GM23338 (cell line): ENCODE data around the gene PCP4. TPM values are rescaled to one million over a fixed set of nuclear protein-coding genes. Genes with fewer than 3 reads are reported as not detected.

Experiments
- ATAC-seq: fragments of 200-7000 bp; cut with Tn5 transposase; 3 replicates; pipeline ENCODE4 v1.9.1; 2020
- DNase-seq: peaks from one replicate; pipeline ENCODE4 v3.0.0-alpha.2; 2015; ENCODE audit warnings: low spot score
- H2AFZ ChIP-seq: fragments of 200-600 bp; sonication (generic); 2 replicates; pipeline ENCODE4 v1.8.0; 2016; ENCODE audit warnings: antibody characterized with exemption, mild to moderate bottlenecking, moderate library complexity
- H3F3A ChIP-seq: fragments of 200-600 bp; sonication (generic); replicated peaks from 2 replicates; pipeline ENCODE4 v1.8.0; 2017; ENCODE audit warnings: antibody characterized with exemption, mixed run types, low read depth
- H3K27ac ChIP-seq: fragments of 200-600 bp; sonication (generic); 2 replicates; pipeline ENCODE4 v1.6.1; 2016; ENCODE audit warnings: low read depth
- H3K27me3 ChIP-seq: fragments of 200-600 bp; sonication (generic); 2 replicates; pipeline ENCODE4 v1.8.0; 2016; ENCODE audit warnings: mild to moderate bottlenecking, mixed run types, moderate library complexity; ENCODE audit not compliant: insufficient read depth
- H3K36me3 ChIP-seq: fragments of 200-600 bp; sonication (generic); 2 replicates; pipeline ENCODE4 v1.8.0; 2016; ENCODE audit warnings: mild to moderate bottlenecking; ENCODE audit not compliant: insufficient read depth
- H3K4me1 ChIP-seq: fragments of 200-600 bp; sonication (generic); 2 replicates; pipeline ENCODE4 v1.8.0; 2016; ENCODE audit warnings: mild to moderate bottlenecking, moderate library complexity; ENCODE audit not compliant: insufficient read depth
- H3K4me2 ChIP-seq: fragments of 200-600 bp; sonication (generic); 2 replicates; pipeline ENCODE4 v1.7.1; 2017; ENCODE audit warnings: mixed run types
- H3K4me3 ChIP-seq: fragments of 200-600 bp; sonication (generic); 2 replicates; pipeline ENCODE4 v1.6.1; 2016; ENCODE audit warnings: mixed run types
- H3K79me2 ChIP-seq: fragments of 200-600 bp; sonication (generic); replicated peaks from 2 replicates; pipeline ENCODE4 v1.8.0; 2017; ENCODE audit warnings: mild to moderate bottlenecking; ENCODE audit not compliant: insufficient read depth
- H3K9me2 ChIP-seq: fragments of 200-600 bp; sonication (generic); 2 replicates; pipeline ENCODE4 v1.8.0; 2017; ENCODE audit not compliant: insufficient read depth
- H4K20me1 ChIP-seq: fragments of 200-600 bp; sonication (generic); replicated peaks from 2 replicates; pipeline ENCODE4 v1.8.0; 2017; ENCODE audit warnings: mild to moderate bottlenecking; ENCODE audit not compliant: insufficient read depth
- H3K27ac Mint-ChIP-seq: 2 replicates; pipeline ENCODE4 v1.8.0; 2020; ENCODE audit warnings: inconsistent platforms, mild to moderate bottlenecking, moderate library complexity, mixed read lengths
- H3K27me3 Mint-ChIP-seq: 3 replicates; pipeline ENCODE4 v1.8.0; 2022; ENCODE audit warnings: low read depth, mild to moderate bottlenecking, moderate library complexity, mixed read lengths, inconsistent platforms; ENCODE audit not compliant: insufficient read depth, poor library complexity
- H3K36me3 Mint-ChIP-seq: 3 replicates; pipeline ENCODE4 v1.8.0; 2021; ENCODE audit warnings: low read depth, mild to moderate bottlenecking, inconsistent platforms, moderate library complexity, mixed read lengths
- H3K4me1 Mint-ChIP-seq: 3 replicates; pipeline ENCODE4 v1.8.0; 2020; ENCODE audit warnings: mild to moderate bottlenecking, inconsistent platforms, mixed read lengths
- H3K4me3 Mint-ChIP-seq: 3 replicates; pipeline ENCODE4 v1.8.0; 2021; ENCODE audit warnings: moderate library complexity, mild to moderate bottlenecking, inconsistent platforms, mixed read lengths
- H3K9me3 Mint-ChIP-seq: 3 replicates; pipeline ENCODE4 v1.8.0; 2020; ENCODE audit warnings: moderate library complexity, mild to moderate bottlenecking, inconsistent platforms, mixed read lengths
- CREB1 ChIP-seq: fragments of 250-450 bp; sonication (Bioruptor Pico); IDR thresholded peaks from 2 replicates; pipeline ENCODE4 v1.5.0; 2020; ENCODE audit warnings: low read depth, mild to moderate bottlenecking, moderate library complexity
- EZH2 ChIP-seq: fragments of 200-600 bp; sonication (generic); IDR thresholded peaks from one replicate; pipeline ENCODE4 v1.8.0; 2017; ENCODE audit warnings: antibody characterized with exemption, mild to moderate bottlenecking, low read depth; ENCODE audit not compliant: unreplicated experiment
- EZH2phosphoT487 ChIP-seq: fragments of 200-600 bp; sonication (generic); IDR thresholded peaks from one replicate; pipeline ENCODE4 v1.8.1; 2018; ENCODE audit warnings: antibody characterized with exemption; ENCODE audit not compliant: unreplicated experiment
- POLR2AphosphoS5 ChIP-seq: IDR thresholded peaks from 2 replicates; pipeline ENCODE4 v1.6.1; 2016; ENCODE audit warnings: antibody characterized with exemption, low read depth
- REST ChIP-seq: IDR thresholded peaks from one replicate; pipeline ENCODE4 v1.6.1; 2018; ENCODE audit warnings: antibody characterized with exemption; ENCODE audit not compliant: unreplicated experiment
- ZNF114 ChIP-seq: fragments of 250-450 bp; sonication (Bioruptor Pico); IDR thresholded peaks from 2 replicates; pipeline ENCODE4 v1.5.0; 2020; ENCODE audit warnings: mild to moderate bottlenecking, moderate library complexity
- ZNF462 ChIP-seq: fragments of 250-450 bp; sonication (Bioruptor Pico); IDR thresholded peaks from 2 replicates; pipeline ENCODE4 v1.5.0; 2020; ENCODE audit warnings: mild to moderate bottlenecking, moderate library complexity
- polyA plus RNA-seq: library from polyadenylated mRNA; unstranded; fragments of >200 nt; fragmentation: Nextera tagmentation; extraction: Ambion mirVana; gene quantifications from 2 replicates; pipeline ENCODE4 v1.2.1, GENCODE V29; 2016
- total RNA-seq: library from RNA; depleted of rRNA; stranded (reverse); fragments of >200 nt; shearing (Covaris generic); gene quantifications from 2 replicates; pipeline ENCODE4 v1.2.3, GENCODE V29; 2014

The PCP4 gene
- total and polyA plus RNA-seq, 2 experiments from 2014 or later = 7.3 TPM; not detected in 1

- H3K27me3 Mint-ChIP-seq = peaks cover 4% of the 10 kb centered on the region
- 0 out of 2 replicates have a peak overlapping the region, but pooled peaks have one; percentile 81 for H2AFZ ChIP-seq
- peaks cover 24% of the 10 kb centered on the region for H3K4me1 ChIP-seq
- H3K4me2 ChIP-seq = peak overlapping the region; percentile 56
- peaks cover 16% of the 10 kb centered on the region for H3K4me1 Mint-ChIP-seq
- no peak overlapping the region for H3K4me3 ChIP-seq
- no peaks in the 10 kb centered on the region for H3K36me3 ChIP-seq
- peak overlapping the region; percentile 35; the same call in 1 of the 3 replicates for H3K4me3 Mint-ChIP-seq
- peaks cover 4% of the 10 kb centered on the region; the same call in 1 of the 2 replicates for H3K27me3 ChIP-seq
- H3K27ac Mint-ChIP-seq = peak overlapping the region; percentile 12; the same call in 1 of the 2 replicates
- no peaks in the 10 kb centered on the region for H3K36me3 Mint-ChIP-seq
- peak; percentile 75 for DNase-seq
- H3K79me2 ChIP-seq = no peaks in the 10 kb centered on the region
- no peaks in the 10 kb centered on the region for H3F3A ChIP-seq
- peak; percentile 82 for ATAC-seq
- H4K20me1 ChIP-seq = no peaks in the 10 kb centered on the region
- TF ChIP-seq EZH2 (no peak), EZH2phosphoT487 (no peak), CREB1 (CRISPR knock-in tag) (no peak), ZNF462 (no peak), POLR2AphosphoS5 (no peak), ZNF114 (no peak), REST (no peak)
- H3K9me3 Mint-ChIP-seq = no peaks in the 10 kb centered on the region
- no peak overlapping the region for H3K27ac ChIP-seq
- peaks cover 7% of the 10 kb centered on the region; the same call in 1 of the 2 replicates for H3K9me2 ChIP-seq
These were observed 84.2 kb downstream of the PCP4 start for GRCh38 chr21:39951183-39952101.
